Lower lobe of right lung (tissue), 2 donors: ENCODE data around the gene AFAP1. TPM values are rescaled to one million over a fixed set of nuclear protein-coding genes. Genes with fewer than 3 reads are reported as not detected.

Source experiments
- ATAC-seq, 2 donors: fragments of 200-7000 bp; cut with Tn5 transposase; one replicate each; pipeline ENCODE4 v1.9.1; 2020 to 2022; ENCODE audit warnings: mild to moderate bottlenecking in 2 of 2, moderate library complexity in 2 of 2
- DNase-seq: peaks from one replicate; pipeline ENCODE4 v3.0.0-alpha.2; 2020
- H3K27ac ChIP-seq: fragments of 200-600 bp; one replicate; pipeline ENCODE4 v1.8.0; 2022
- H3K27me3 ChIP-seq: fragments of 200-600 bp; one replicate; pipeline ENCODE4 v1.8.0; 2022; ENCODE audit warnings: low read depth
- H3K36me3 ChIP-seq: fragments of 200-600 bp; one replicate; pipeline ENCODE4 v1.8.0; 2022; ENCODE audit warnings: mild to moderate bottlenecking
- H3K4me1 ChIP-seq: fragments of 200-600 bp; one replicate; pipeline ENCODE4 v1.8.0; 2022
- H3K4me3 ChIP-seq: fragments of 200-600 bp; one replicate; pipeline ENCODE4 v1.8.0; 2022; ENCODE audit warnings: mild to moderate bottlenecking
- H3K9me3 ChIP-seq: fragments of 200-600 bp; one replicate; pipeline ENCODE4 v1.8.0; 2022
- CTCF ChIP-seq: fragments of 200-600 bp; IDR thresholded peaks from one replicate; pipeline ENCODE4 v1.8.0; 2022; ENCODE audit warnings: antibody characterized with exemption, mild to moderate bottlenecking
- intact Hi-C: fragments of 100-400 bp; cut with DNase I; formaldehyde crosslinking; loops from one replicate; pipeline ENCODE4 v1.11.0; 2022
- total RNA-seq: library from RNA; stranded (reverse); fragmentation: NEBNext Ultra II Directional; extraction: Animal tissue kit (Norgen Biotek cat#: 25700); gene quantifications from one replicate; pipeline ENCODE4 v1.2.1, GENCODE V29; 2021
- donor health status: DM: no; HTN: yes; CAD: no; lungs with severe emphysema.

The AFAP1 gene
- total RNA-seq, 1 donor from 2014 or later: 21.0 TPM

- no peaks in the 10 kb centered on the region for H3K9me3 ChIP-seq
- intact Hi-C loops: no loop called here
- no peak overlapping the region for H3K4me3 ChIP-seq
- H3K36me3 ChIP-seq: peaks cover under 1% of the 10 kb centered on the region
- ATAC-seq (peak; percentile 86 to 92), DNase-seq (peak; percentile 85)
- peak overlapping the region; percentile 85 for H3K27ac ChIP-seq
- peaks cover 57% of the 10 kb centered on the region for H3K4me1 ChIP-seq
- no peaks in the 10 kb centered on the region for H3K27me3 ChIP-seq
- TF ChIP-seq CTCF: no peak
These were observed 133.9 kb downstream of the AFAP1 start for GRCh38 chr4:7805533-7806337.

- Histone ChIP-seq H3K36me3 (peaks cover 9% of the 10 kb centered on the region), H3K27me3 (no peaks in the 10 kb centered on the region), H3K27ac (peak overlapping the region; percentile 85), H3K4me1 (peaks cover 50% of the 10 kb centered on the region), H3K4me3 (no peak overlapping the region), H3K9me3 (no peaks in the 10 kb centered on the region)
- no peak for ATAC-seq
- intact Hi-C loops: loop anchor here (5.0 kb wide), 2 partner anchors 48 to 182 kb away; no protein-coding TSS in a partner anchor
- DNase-seq: no peak
- TF ChIP-seq CTCF: no peak
These were observed 134.8 kb downstream of the AFAP1 start for GRCh38 chr4:7804756-7805385.

GRCh38 chr4:7803992-7804755 lies 135.5 kb downstream of the AFAP1 start:
- H3K9me3 ChIP-seq: no peaks in the 10 kb centered on the region
- no peak overlapping the region for H3K4me3 ChIP-seq
- peaks cover 16% of the 10 kb centered on the region for H3K36me3 ChIP-seq
- peak; percentile 63 to 80 for ATAC-seq
- intact Hi-C loops: loop anchor here (5.0 kb wide), 2 partner anchors 47 to 183 kb away; no protein-coding TSS in a partner anchor
- TF ChIP-seq CTCF: peak; percentile 88
- H3K4me1 ChIP-seq: peaks cover 50% of the 10 kb centered on the region
- H3K27me3 ChIP-seq: no peaks in the 10 kb centered on the region
- DNase-seq: peak; percentile 88
- peak overlapping the region; percentile 85 for H3K27ac ChIP-seq

- peaks cover 50% of the 10 kb centered on the region for H3K4me1 ChIP-seq
- no peak for ATAC-seq
- no peak for TF ChIP-seq CTCF
- intact Hi-C loops: loop anchor here (5.0 kb wide), 2 partner anchors 46 to 184 kb away; no protein-coding TSS in a partner anchor
- no peaks in the 10 kb centered on the region for H3K9me3 ChIP-seq
- DNase-seq: no peak
- H3K27me3 ChIP-seq: no peaks in the 10 kb centered on the region
- no peak overlapping the region for H3K4me3 ChIP-seq
- H3K36me3 ChIP-seq: peaks cover 24% of the 10 kb centered on the region
- no peak overlapping the region for H3K27ac ChIP-seq
These were observed 136.3 kb downstream of the AFAP1 start for GRCh38 chr4:7803371-7803770.

GRCh38 chr4:7802093-7802726 lies 137.5 kb downstream of the AFAP1 start:
- Histone ChIP-seq H3K27me3 (no peaks in the 10 kb centered on the region), H3K27ac (no peak overlapping the region), H3K9me3 (no peaks in the 10 kb centered on the region), H3K4me3 (no peak overlapping the region), H3K36me3 (peaks cover 29% of the 10 kb centered on the region), H3K4me1 (peaks cover 41% of the 10 kb centered on the region)
- intact Hi-C loops: loop anchor here (5.0 kb wide), 2 partner anchors 45 to 185 kb away; no protein-coding TSS in a partner anchor
- ATAC-seq (peak; percentile 55 to 78), DNase-seq (peak; percentile 80)
- TF ChIP-seq CTCF: peak; percentile 90
